T47D (cell line): Measurements from ENCODE around the gene DNMT3B.

ENCODE experiments used
- DNase-seq, 2 experiments: peaks; one replicate each; pipeline versions ENCODE4 v3.0.0 to v3.0.0-alpha.2; 2011 to 2012; ENCODE audit warnings: low read depth in 1 of 2, low spot score in 1 of 2
- JUND ChIP-seq: IDR thresholded peaks from 2 replicates; pipeline ENCODE4 v1.6.1; 2012; ENCODE audit warnings: low read depth
- in situ Hi-C: cut with HindIII; loops from 2 replicates; pipeline ENCODE4 v1.10.0; 2016; ENCODE audit warnings: low sequenced_read_pairs, low pct_unique_long_range_greater_than_20kb

Gene DNMT3B

DNA sequence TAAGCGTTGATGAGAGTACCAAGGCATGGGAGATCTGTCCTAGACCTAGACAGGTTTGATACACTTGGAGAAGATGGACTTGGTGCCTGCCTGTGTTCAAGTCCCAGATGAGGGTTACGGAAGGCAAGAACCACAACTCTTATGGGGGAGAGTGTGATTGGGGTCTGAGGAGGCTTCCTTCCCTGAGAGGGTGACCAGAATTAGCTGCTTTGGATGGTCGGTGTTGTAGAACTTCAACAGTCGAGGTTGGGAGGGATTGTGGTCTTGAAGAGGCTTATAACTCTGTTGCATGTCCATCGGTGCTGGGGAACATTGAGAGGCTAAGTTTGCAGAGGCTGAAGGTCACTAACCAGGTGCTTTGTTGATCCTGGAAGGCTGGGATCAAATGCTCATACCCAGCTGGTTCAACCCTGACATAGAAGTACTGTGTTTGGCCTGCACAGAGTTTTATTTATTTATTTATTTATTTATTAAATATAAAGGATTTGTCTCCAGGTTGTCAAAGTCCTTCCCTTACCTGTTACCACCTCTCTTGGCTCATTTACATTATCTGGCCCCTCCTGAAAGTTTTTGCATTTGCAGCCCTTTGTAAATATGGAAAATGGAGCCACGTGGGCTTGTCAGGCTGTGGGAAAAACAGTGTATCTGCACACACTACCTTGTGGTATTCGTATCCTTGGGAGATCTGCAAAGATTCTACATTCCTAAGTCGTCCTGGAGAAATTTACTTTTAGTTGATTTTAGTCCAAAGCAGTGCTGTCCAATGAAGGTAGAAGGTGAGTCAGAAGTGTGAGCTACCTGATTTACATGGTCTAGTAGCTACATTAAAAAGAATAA, 80.7 kb downstream of the DNMT3B start:
- DNase-seq: no peak
- no peak for TF ChIP-seq JUND
- in situ Hi-C loops: no loop called here

DNA sequence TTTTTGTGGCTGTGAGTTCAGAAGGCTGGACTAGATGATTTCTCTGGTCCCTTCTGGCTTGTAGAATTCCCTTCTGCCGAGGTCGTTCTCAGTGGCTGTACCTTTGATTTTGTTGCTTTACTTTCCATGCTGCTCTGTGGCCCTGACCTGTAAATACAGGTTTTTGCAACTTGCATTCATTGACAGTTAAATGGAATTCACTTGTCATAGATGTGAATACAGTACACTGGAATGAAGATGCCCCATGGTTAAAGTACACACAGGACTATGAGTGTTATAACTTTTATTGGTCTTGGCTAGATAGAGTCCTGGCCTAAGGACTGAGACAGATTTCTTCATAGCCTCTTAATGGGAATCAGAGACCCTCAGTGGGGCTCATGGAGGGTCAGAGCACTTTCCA, 83.6 kb downstream of the DNMT3B start:
- in situ Hi-C loops: no loop called here
- no peak for DNase-seq
- no peak for TF ChIP-seq JUND

GRCh38 chr20:32846852-32847251, 84.7 kb downstream of the DNMT3B start:
- no peak for DNase-seq
- in situ Hi-C loops: no loop called here
- TF ChIP-seq JUND: no peak

DNA sequence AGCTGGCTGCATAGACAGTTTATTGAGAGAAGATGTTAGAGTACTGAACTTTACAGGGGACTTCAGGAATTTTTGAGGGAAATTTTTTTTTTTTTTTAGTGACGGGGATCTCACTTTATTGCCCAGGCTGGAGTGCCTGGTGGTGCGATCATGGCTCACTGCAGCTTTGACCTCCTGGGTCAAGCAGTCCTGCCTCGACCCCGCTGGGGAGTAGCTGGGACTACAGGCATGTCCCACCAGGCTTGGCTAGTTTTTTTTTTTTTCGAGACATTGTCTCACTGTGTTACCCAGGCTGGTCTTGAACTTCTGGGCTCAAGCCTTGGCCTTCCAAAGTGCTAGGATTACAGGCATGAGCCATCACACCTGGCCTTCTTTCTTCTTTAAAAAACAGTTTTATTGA, 85.8 kb downstream of the DNMT3B start:
- TF ChIP-seq JUND: no peak
- in situ Hi-C loops: no loop called here

DNA sequence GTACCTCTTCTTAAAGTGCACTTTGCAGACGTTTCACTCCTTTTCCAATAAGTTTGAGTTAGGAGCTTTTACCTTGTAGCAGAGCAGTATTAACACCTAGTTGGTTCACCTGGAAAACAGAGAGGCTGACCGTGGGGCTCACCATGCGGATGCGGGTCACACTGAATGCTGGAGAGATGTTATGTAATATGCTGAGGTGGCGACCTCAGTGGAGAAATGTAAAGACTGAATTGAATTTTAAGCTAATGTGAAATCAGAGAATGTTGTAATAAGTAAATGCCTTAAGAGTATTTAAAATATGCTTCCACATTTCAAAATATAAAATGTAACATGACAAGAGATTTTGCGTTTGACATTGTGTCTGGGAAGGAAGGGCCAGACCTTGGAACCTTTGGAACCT, 86.7 kb downstream of the DNMT3B start:
- no peak for TF ChIP-seq JUND

More for the DNA sequence above, 85.8 kb downstream of the DNMT3B start:
- DNase-seq: no peak

GRCh38 chr20:32849577-32849976, 87.4 kb downstream of the DNMT3B start:
- no peak for DNase-seq
- TF ChIP-seq JUND: no peak
- in situ Hi-C loops: no loop called here

More for the DNA sequence above, 86.7 kb downstream of the DNMT3B start:
- no peak for DNase-seq
- in situ Hi-C loops: no loop called here

- in situ Hi-C loops: no loop called here
- no peak for DNase-seq
- TF ChIP-seq JUND: no peak
These were observed 93.2 kb downstream of the DNMT3B start for GRCh38 chr20:32855387-32855786.

DNA sequence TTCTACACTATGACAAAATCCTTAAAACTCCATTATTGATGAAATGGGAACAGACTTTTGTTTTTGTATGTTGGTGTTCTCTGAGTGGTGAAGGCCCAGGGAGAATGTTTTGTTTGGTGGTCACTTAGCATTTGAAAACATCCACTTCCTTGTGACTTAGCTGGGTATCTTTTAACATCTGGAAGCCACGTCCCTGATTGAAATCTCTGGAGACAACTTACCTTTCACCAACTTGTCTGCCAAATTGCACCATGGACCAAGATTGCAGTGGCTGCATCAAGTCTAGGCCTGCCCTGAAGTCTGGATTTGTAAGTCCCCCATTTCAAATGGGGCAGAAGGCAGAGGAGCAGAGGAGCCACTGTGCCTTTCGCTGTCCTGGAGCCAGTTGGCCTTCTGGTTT, 96.0 kb downstream of the DNMT3B start:
- peak in 1 of 2 experiments; percentile 18 for DNase-seq
- TF ChIP-seq JUND: no peak
- in situ Hi-C loops: no loop called here
